H1 (cell line): ENCODE data around the gene OSBPL3. TPM values are rescaled to one million over a fixed set of nuclear protein-coding genes. Genes with fewer than 3 reads are reported as not detected.

Source experiments
- CTCF ChIA-PET: fragments of 300-600 bp; sonication (Branson Sonifier 250); formaldehyde crosslinking; loops from one replicate; lab custom pipeline; 2021; ENCODE audit not compliant: partially characterized antibody; lab: Charles Lee
- POLR2A ChIA-PET: fragments of 300-600 bp; sonication (Branson Sonifier 250); formaldehyde crosslinking; loops from one replicate; lab custom pipeline; 2021; ENCODE audit warnings: inconsistent platforms; ENCODE audit not compliant: partially characterized antibody; lab: Charles Lee
- DNase-seq, 2 experiments: peaks; one replicate each; pipeline versions ENCODE4 v3.0.0 to v3.0.0-alpha.2; 2010 to 2022; ENCODE audit warnings: low spot score in 2 of 2, low read depth in 1 of 2, mixed read lengths in 1 of 2
- FAIRE-seq: peaks from 2 replicates; lab custom pipeline; 2011; peaks lifted over from hg19 to GRCh38; lab: Jason Lieb, UNC
- H2AFZ ChIP-seq: 2 replicates; pipeline ENCODE4 v1.8.1; 2012; ENCODE audit warnings: low read length, inconsistent platforms
- H2AK5ac ChIP-seq: 2 replicates; pipeline ENCODE4 v1.6.1; 2013; ENCODE audit warnings: low read depth, low read length
- H2BK120ac ChIP-seq: replicated peaks from 2 replicates; pipeline ENCODE3; 2013; ENCODE audit warnings: low read depth, low read length, inconsistent platforms
- H2BK12ac ChIP-seq: 2 replicates; pipeline ENCODE4 v1.6.1; 2013; ENCODE audit warnings: low read depth, low read length
- H2BK15ac ChIP-seq: 2 replicates; pipeline ENCODE4 v1.6.1; 2013; ENCODE audit warnings: low read length
- H2BK20ac ChIP-seq: 2 replicates; pipeline ENCODE4 v1.6.1; 2013; ENCODE audit warnings: low read length
- H2BK5ac ChIP-seq: 2 replicates; pipeline ENCODE4 v1.6.1; 2013; ENCODE audit warnings: low read depth, low read length
- H3K14ac ChIP-seq: 2 replicates; pipeline ENCODE4 v1.6.1; 2013; ENCODE audit warnings: inconsistent platforms; ENCODE audit not compliant: insufficient read length
- H3K18ac ChIP-seq: 2 replicates; pipeline ENCODE4 v1.6.1; 2013; ENCODE audit warnings: low read length; ENCODE audit errors: extremely low read depth
- H3K23ac ChIP-seq: 2 replicates; pipeline ENCODE4 v1.6.1; 2013; ENCODE audit warnings: inconsistent platforms; ENCODE audit not compliant: insufficient read length
- H3K23me2 ChIP-seq: 2 replicates; pipeline ENCODE4 v1.6.1; 2013; ENCODE audit warnings: low read depth, low read length
- H3K27ac ChIP-seq: 2 replicates; pipeline ENCODE4 v1.6.1; 2011; ENCODE audit warnings: low read depth, low read length, inconsistent platforms
- H3K27me3 ChIP-seq, 4 experiments: replicated peaks in 1 of 4; 1 replicate in 1 of 4; 2 replicates in 3 of 4; pipeline versions ENCODE4 v1.6.1 to v1.8.1; 2011 to 2013; ENCODE audit warnings: low read length in 3 of 4, mild to moderate bottlenecking in 3 of 4, inconsistent platforms in 2 of 4, mixed read lengths in 2 of 4, moderate library complexity in 1 of 4; ENCODE audit not compliant: control insufficient read depth in 3 of 4, insufficient read depth in 3 of 4; ENCODE audit errors: extremely low read depth in 1 of 4
- H3K36me3 ChIP-seq, 4 experiments: 2 replicates each; pipeline versions ENCODE4 v1.6.1 to v1.8.1; 2011 to 2013; ENCODE audit warnings: mild to moderate bottlenecking in 4 of 4, low read length in 3 of 4, moderate library complexity in 2 of 4, control low read depth in 1 of 4, inconsistent platforms in 1 of 4; ENCODE audit not compliant: insufficient read depth in 4 of 4, control insufficient read depth in 2 of 4
- H3K4ac ChIP-seq: replicated peaks from 2 replicates; pipeline ENCODE3; 2013; ENCODE audit warnings: low read length, low read depth, mixed read lengths, inconsistent platforms; ENCODE audit not compliant: insufficient read length
- H3K4me1 ChIP-seq, 4 experiments: replicated peaks in 1 of 4; 1 replicate in 1 of 4; 2 replicates in 3 of 4; pipeline versions ENCODE4 v1.6.1 to v1.8.1; 2011 to 2013; ENCODE audit warnings: low read length in 3 of 4, inconsistent platforms in 2 of 4, mixed read lengths in 1 of 4; ENCODE audit not compliant: insufficient read depth in 4 of 4, control insufficient read depth in 3 of 4
- H3K4me2 ChIP-seq, 2 experiments: 2 replicates each; pipeline versions ENCODE4 v1.6.1 to v1.8.1; 2011 to 2013; ENCODE audit warnings: low read depth in 2 of 2, low read length in 2 of 2, control low read depth in 1 of 2, inconsistent platforms in 1 of 2, mild to moderate bottlenecking in 1 of 2; ENCODE audit not compliant: insufficient read depth in 1 of 2
- H3K4me3 ChIP-seq, 4 experiments: fragments of 200-600, 300-600 bp in 1 of 4; sonication (generic), shearing (Covaris generic), sonication (Bioruptor Twin) in 1 of 4; 2 replicates each; pipeline versions ENCODE4 v1.5.1 to v1.8.1; 2011 to 2016; ENCODE audit warnings: low read length in 4 of 4, low read depth in 3 of 4, control low read depth in 2 of 4, inconsistent platforms in 2 of 4, mild to moderate bottlenecking in 2 of 4, mixed read lengths in 1 of 4, moderate library complexity in 1 of 4; ENCODE audit not compliant: insufficient read depth in 2 of 4; ENCODE audit errors: extremely low read depth in 1 of 4
- H3K56ac ChIP-seq: replicated peaks from 2 replicates; pipeline ENCODE3; 2013; ENCODE audit warnings: low read depth, mild to moderate bottlenecking, mixed read lengths, low read length, inconsistent platforms; ENCODE audit not compliant: insufficient read length
- H3K79me1 ChIP-seq: 2 replicates; pipeline ENCODE4 v1.6.1; 2013; ENCODE audit warnings: low read depth, low read length, control low read depth
- H3K79me2 ChIP-seq, 2 experiments: 2 replicates each; pipeline versions ENCODE4 v1.6.1 to v1.8.1; 2012 to 2013; ENCODE audit warnings: low read length in 2 of 2, mild to moderate bottlenecking in 2 of 2, inconsistent platforms in 1 of 2; ENCODE audit not compliant: insufficient read depth in 2 of 2, control insufficient read depth in 1 of 2
- H3K9ac ChIP-seq, 4 experiments: replicated peaks in 1 of 4; 1 replicate in 1 of 4; 2 replicates in 3 of 4; pipeline versions ENCODE4 v1.6.1 to v1.8.1; 2011 to 2013; ENCODE audit warnings: low read depth in 3 of 4, low read length in 3 of 4, control low read depth in 2 of 4, mild to moderate bottlenecking in 2 of 4, moderate library complexity in 2 of 4, inconsistent platforms in 1 of 4; ENCODE audit errors: extremely low read depth in 1 of 4
- H3K9me3 ChIP-seq, 2 experiments: 2 replicates each; pipeline versions ENCODE4 v1.6.1 to v1.8.1; 2012 to 2013; ENCODE audit warnings: mild to moderate bottlenecking in 2 of 2, moderate library complexity in 2 of 2, control low read depth in 1 of 2, inconsistent platforms in 1 of 2, low read depth in 1 of 2, low read length in 1 of 2, mixed read lengths in 1 of 2; ENCODE audit not compliant: insufficient read depth in 2 of 2
- H4K20me1 ChIP-seq, 2 experiments: replicated peaks in 1 of 2; 2 replicates each; pipeline versions ENCODE3 to v1.8.1; 2011 to 2013; ENCODE audit warnings: inconsistent platforms in 2 of 2, low read length in 2 of 2, mild to moderate bottlenecking in 1 of 2; ENCODE audit not compliant: insufficient read depth in 2 of 2, control insufficient read depth in 1 of 2
- H4K5ac ChIP-seq: 2 replicates; pipeline ENCODE4 v1.6.1; 2013; ENCODE audit warnings: low read length, low read depth, mixed read lengths, inconsistent platforms; ENCODE audit not compliant: insufficient read length
- H4K8ac ChIP-seq: 2 replicates; pipeline ENCODE4 v1.8.0; 2013; ENCODE audit warnings: mild to moderate bottlenecking, moderate library complexity, low read length, inconsistent platforms; ENCODE audit not compliant: insufficient read depth; ENCODE audit errors: extremely low read depth
- H4K91ac ChIP-seq: replicated peaks from 2 replicates; pipeline ENCODE3; 2013; ENCODE audit warnings: low read length, mixed read lengths, inconsistent platforms; ENCODE audit not compliant: insufficient read length
- BACH1 ChIP-seq: IDR thresholded peaks from 2 replicates; pipeline ENCODE4 v1.6.1; 2012; ENCODE audit warnings: low read length, improper control_type of control experiment
- CHD2 ChIP-seq: IDR thresholded peaks from 2 replicates; pipeline ENCODE4 v1.6.1; 2012; ENCODE audit warnings: low read length, improper control_type of control experiment
- JUN ChIP-seq: IDR thresholded peaks from 2 replicates; pipeline ENCODE4 v1.6.1; 2011; ENCODE audit warnings: low read depth, mild to moderate bottlenecking, improper control_type of control experiment, low read length
- SP1 ChIP-seq: IDR thresholded peaks from 2 replicates; pipeline ENCODE4 v1.6.1; 2011; ENCODE audit warnings: low read depth, low read length
- ZNF274 ChIP-seq: IDR thresholded peaks from 2 replicates; pipeline ENCODE4 v1.7.0; 2012; ENCODE audit warnings: low read length, borderline replicate concordance; ENCODE audit errors: extremely low read depth
- WGBS, 2 experiments: shearing (Covaris generic) in 1 of 2; methylation state at CpG; one replicate each; pipeline versions ENCODE4 v1.1.6 to v1.1.7; 2013 to 2015; ENCODE audit warnings: low lambda C conversion rate in 2 of 2, mixed read lengths in 2 of 2, inconsistent platforms in 1 of 2, low coverage in 1 of 2, missing lambda C conversion rate in 1 of 2; ENCODE audit not compliant: insufficient replicate concordance in 2 of 2, insufficient coverage in 1 of 2, insufficient read length in 1 of 2; ENCODE audit errors: extremely low coverage in 1 of 2, missing lambda C conversion rate in 1 of 2; 5-methylcytosine and 5-hydroxymethylcytosine counted together
- polyA plus RNA-seq, 7 experiments: library from polyadenylated mRNA; depleted of rRNA in 3 of 7; stranded (reverse) in 5 of 7; unstranded in 2 of 7; fragments of >200 nt in 5 of 7; fragments of 200-250 nt in 2 of 7; gene quantifications; 1 replicate in 5 of 7; 2 replicates in 1 of 7; 4 replicates in 1 of 7; pipeline versions ENCODE4 v1.2.1 to v1.2.3, GENCODE V29; 2011 to 2013; ENCODE audit warnings: missing spikeins in 2 of 7, mixed read lengths in 2 of 7
- total RNA-seq: library from RNA; stranded (reverse); fragmentation: NEBNext Ultra II Directional; extraction: Animal tissue kit (Norgen Biotek cat#: 25700); gene quantifications from 2 replicates; pipeline ENCODE4 v1.2.1, GENCODE V29; 2021
- TF ChIP-seq, protein P1 (sequence below), 3 experiments: IDR thresholded peaks; 1 replicate in 2 of 3; 2 replicates in 1 of 3; pipeline versions ENCODE4 v1.5.1 to v1.6.1; 2011; ENCODE audit warnings: low read length in 3 of 3, mild to moderate bottlenecking in 3 of 3, inconsistent platforms in 2 of 3, low read depth in 1 of 3, moderate library complexity in 1 of 3; ENCODE audit not compliant: insufficient read depth in 1 of 3; ENCODE audit errors: control extremely low read depth in 1 of 3

OSBPL3 gene
- total and polyA plus RNA-seq, 2 of the 8 experiments (the other 6 are each of a cell fraction or from before 2014, with no cell fraction given) = 2.8 to 13.9 TPM

DNA sequence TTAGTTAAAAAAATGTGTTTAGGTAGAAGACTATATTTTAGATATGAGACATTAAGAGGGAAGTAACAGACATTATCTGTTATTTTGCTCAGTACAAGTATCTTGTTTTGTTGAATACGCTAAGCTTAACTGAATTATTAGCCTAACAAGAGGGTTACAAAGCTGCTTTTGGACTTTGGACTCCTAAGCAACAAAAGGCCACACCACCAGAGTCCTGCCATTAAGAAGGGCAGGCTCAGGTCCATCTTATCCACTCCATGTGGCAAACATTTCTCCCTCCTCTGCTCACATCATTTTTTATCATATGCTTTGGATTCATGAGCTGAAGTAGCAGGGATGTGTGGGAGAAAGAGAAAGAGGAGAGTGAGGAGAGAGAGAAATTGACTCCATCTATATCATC is 33.5 kb downstream of the OSBPL3 start:
- no peak overlapping the region for H3K4me2 ChIP-seq
- no peak overlapping the region for H2BK15ac ChIP-seq
- no peak overlapping the region for H2AK5ac ChIP-seq
- H3K79me1 ChIP-seq = peaks cover 2% of the 10 kb centered on the region; the same call in 1 of the 2 replicates
- H3K9ac ChIP-seq = no peak overlapping the region
- DNase-seq = no peak
- no peak overlapping the region for H2AFZ ChIP-seq
- no peaks in the 10 kb centered on the region for H3K27me3 ChIP-seq
- H3K4me3 ChIP-seq = no peak overlapping the region
- no peak for FAIRE-seq
- no peak overlapping the region for H2BK20ac ChIP-seq
- no peak overlapping the region for H3K27ac ChIP-seq
- no peak overlapping the region for H2BK12ac ChIP-seq
- no peak overlapping the region for H4K91ac ChIP-seq
- no peak overlapping the region for H3K56ac ChIP-seq
- no peaks in the 10 kb centered on the region for H4K20me1 ChIP-seq
- TF ChIP-seq SP1 (no peak), JUN (no peak), ZNF274 (no peak), CHD2 (no peak), BACH1 (no peak)
- TF ChIP-seq, protein P1, sequence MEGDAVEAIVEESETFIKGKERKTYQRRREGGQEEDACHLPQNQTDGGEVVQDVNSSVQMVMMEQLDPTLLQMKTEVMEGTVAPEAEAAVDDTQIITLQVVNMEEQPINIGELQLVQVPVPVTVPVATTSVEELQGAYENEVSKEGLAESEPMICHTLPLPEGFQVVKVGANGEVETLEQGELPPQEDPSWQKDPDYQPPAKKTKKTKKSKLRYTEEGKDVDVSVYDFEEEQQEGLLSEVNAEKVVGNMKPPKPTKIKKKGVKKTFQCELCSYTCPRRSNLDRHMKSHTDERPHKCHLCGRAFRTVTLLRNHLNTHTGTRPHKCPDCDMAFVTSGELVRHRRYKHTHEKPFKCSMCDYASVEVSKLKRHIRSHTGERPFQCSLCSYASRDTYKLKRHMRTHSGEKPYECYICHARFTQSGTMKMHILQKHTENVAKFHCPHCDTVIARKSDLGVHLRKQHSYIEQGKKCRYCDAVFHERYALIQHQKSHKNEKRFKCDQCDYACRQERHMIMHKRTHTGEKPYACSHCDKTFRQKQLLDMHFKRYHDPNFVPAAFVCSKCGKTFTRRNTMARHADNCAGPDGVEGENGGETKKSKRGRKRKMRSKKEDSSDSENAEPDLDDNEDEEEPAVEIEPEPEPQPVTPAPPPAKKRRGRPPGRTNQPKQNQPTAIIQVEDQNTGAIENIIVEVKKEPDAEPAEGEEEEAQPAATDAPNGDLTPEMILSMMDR (IDR thresholded peaks at IDR 0.05; ENCODE audit: control extremely low read depth in 1 of 3, insufficient read depth in 1 of 3, low read depth in 1 of 3, low read length in 3 of 3) = no peak
- H3K23ac ChIP-seq = no peak overlapping the region
- 82% methylated on average over 1 of the region's 1 CpG; no CpG with 5 or more reads in 1 of the 2 experiments for WGBS, 2 experiments
- no peak overlapping the region for H2BK5ac ChIP-seq
- H2BK120ac ChIP-seq = no peak overlapping the region
- no peak overlapping the region for H3K4ac ChIP-seq
- peaks cover 0 to 3% (median 0%) of the 10 kb centered on the region in 4 experiments; a peak in 1 of 7 replicates for H3K4me1 ChIP-seq
- no peaks in the 10 kb centered on the region for H3K36me3 ChIP-seq
- no peak overlapping the region for H4K5ac ChIP-seq
- H3K79me2 ChIP-seq = no peaks in the 10 kb centered on the region
- no peaks in the 10 kb centered on the region for H3K23me2 ChIP-seq
- no peak overlapping the region for H4K8ac ChIP-seq
- no peaks in the 10 kb centered on the region for H3K9me3 ChIP-seq
- ChIA-PET CTCF (interaction anchor here (1.0 to 2.0 kb wide), 4 partner anchors 13 to 107 kb away, joined by 3 to 4 read pairs (median 4); no protein-coding TSS in a partner anchor), POLR2A (interaction anchor here (1.0 to 1.3 kb wide), 2 partner anchors 12 to 20 kb away, joined by 3 read pairs; no protein-coding TSS in a partner anchor)
- H3K18ac ChIP-seq = no peak overlapping the region
- H3K14ac ChIP-seq = no peak overlapping the region
